HepG2 (cell line): ENCODE results near the gene TBRG4. TPM values are rescaled to one million over a fixed set of nuclear protein-coding genes. Genes with fewer than 3 reads are reported as not detected.
A peak's percentile ranks its signal among the peaks of the same experiment; 100 is the strongest.

Experiments
- ATAC-seq: fragments of 200-7000 bp; cut with Tn5 transposase; 3 replicates; pipeline ENCODE4 v1.9.1; 2020; ENCODE audit warnings: mild to moderate bottlenecking, moderate library complexity
- BruUV-seq: library from RNA; stranded (reverse); fragments of 400-500 nt; replicated peaks from 2 replicates; lab custom pipeline; 2021; lab: Mats Ljungman, UMichigan
- CTCF ChIA-PET: fragments of 300-600 bp; formaldehyde crosslinking; extraction: SDS; loops from one replicate; lab custom pipeline; 2021; ENCODE audit warnings: low total read pairs, inconsistent platforms, low intra/inter-chr PET ratio; lab: Yijun Ruan, JAX
- POLR2A ChIA-PET: fragments of 350-600 bp; sonication (Branson Sonifier 250); formaldehyde crosslinking; loops from one replicate; lab custom pipeline; 2020; ENCODE audit warnings: antibody characterized with exemption, inconsistent platforms; lab: Yijun Ruan, JAX
- DNase-seq: peaks from one replicate; pipeline ENCODE4 v3.0.0-alpha.2; 2015; ENCODE audit warnings: low spot score
- FAIRE-seq: peaks from 3 replicates; lab custom pipeline; 2011; peaks lifted over from hg19 to GRCh38; lab: Jason Lieb, UNC
- H2AFZ ChIP-seq: one replicate; pipeline ENCODE4 v1.6.1; 2011; ENCODE audit warnings: low read length, inconsistent platforms
- H3K27ac ChIP-seq: fragments of 300-600 bp; 3 replicates; pipeline ENCODE4 v1.8.0; 2011; ENCODE audit warnings: mixed run types, mild to moderate bottlenecking, mixed read lengths, low read length, inconsistent platforms; ENCODE audit not compliant: insufficient read depth; ENCODE audit errors: extremely low read length
- H3K27me3 ChIP-seq, 2 experiments: fragments of 200-600 bp in 1 of 2; 2 replicates in 1 of 2; 3 replicates in 1 of 2; pipeline versions ENCODE4 v1.6.0 to v1.8.0; 2011; ENCODE audit warnings: low read length in 2 of 2, mild to moderate bottlenecking in 2 of 2, moderate library complexity in 2 of 2, inconsistent platforms in 1 of 2; ENCODE audit not compliant: insufficient read depth in 2 of 2, control insufficient read depth in 1 of 2
- H3K36me3 ChIP-seq, 2 experiments: fragments of 200-600 bp in 1 of 2; replicated peaks in 1 of 2; 2 replicates in 1 of 2; 3 replicates in 1 of 2; pipeline versions ENCODE4 v1.5.1 to v1.8.0; 2011; ENCODE audit warnings: low read length in 2 of 2, inconsistent platforms in 1 of 2; ENCODE audit not compliant: insufficient read depth in 2 of 2, control insufficient read depth in 1 of 2
- H3K4me1 ChIP-seq: 2 replicates; pipeline ENCODE4 v1.5.1; 2012; ENCODE audit warnings: low read length, inconsistent platforms; ENCODE audit not compliant: insufficient read depth
- H3K4me2 ChIP-seq: 2 replicates; pipeline ENCODE4 v1.6.0; 2011; ENCODE audit warnings: low read depth, low read length, inconsistent platforms
- H3K4me3 ChIP-seq, 3 experiments: fragments of 200-600 bp in 1 of 3; sonication (generic), shearing (Covaris generic) in 1 of 3; replicated peaks in 1 of 3; 2 replicates each; pipeline ENCODE4 v1.5.1; 2011 to 2016; ENCODE audit warnings: low read length in 3 of 3, inconsistent platforms in 2 of 3, low read depth in 2 of 3, mild to moderate bottlenecking in 2 of 3, control low read depth in 1 of 3, mixed read lengths in 1 of 3; ENCODE audit not compliant: insufficient read depth in 1 of 3
- H3K79me2 ChIP-seq: one replicate; pipeline ENCODE4 v1.6.1; 2011; ENCODE audit warnings: low read length, inconsistent platforms; ENCODE audit not compliant: insufficient read depth
- H3K9ac ChIP-seq: 2 replicates; pipeline ENCODE4 v1.6.0; 2011; ENCODE audit warnings: mild to moderate bottlenecking, low read depth, low read length, inconsistent platforms; ENCODE audit not compliant: insufficient read depth
- H3K9me3 ChIP-seq: 2 replicates; pipeline ENCODE4 v1.5.1; 2012; ENCODE audit warnings: mild to moderate bottlenecking, low read length
- H4K20me1 ChIP-seq: 2 replicates; pipeline ENCODE4 v1.6.0; 2011; ENCODE audit warnings: inconsistent platforms, mild to moderate bottlenecking, low read length, moderate library complexity; ENCODE audit not compliant: insufficient read depth
- AFF4 ChIP-seq: sonication (generic); formaldehyde crosslinking; IDR thresholded peaks from 2 replicates; pipeline ENCODE4 v1.4.0; 2020; ENCODE audit warnings: missing genetic modification reagents
- BCL6 ChIP-seq: IDR thresholded peaks from 2 replicates; pipeline ENCODE4 v1.6.1; 2016; ENCODE audit warnings: missing genetic modification reagents, missing compliant biosample characterization
- BRCA1 ChIP-seq: sonication (generic); formaldehyde crosslinking; IDR thresholded peaks from 2 replicates; pipeline ENCODE4 v1.4.0; 2020; ENCODE audit warnings: missing genetic modification reagents
- E2F1 ChIP-seq: sonication (generic); formaldehyde crosslinking; IDR thresholded peaks from 2 replicates; pipeline ENCODE4 v1.5.0; 2020; ENCODE audit warnings: missing genetic modification reagents
- MXI1 ChIP-seq: IDR thresholded peaks from 3 replicates; pipeline ENCODE4 v1.6.1; 2012; ENCODE audit warnings: low read depth, low read length, inconsistent platforms, borderline replicate concordance
- PRDM4 ChIP-seq: sonication (generic); formaldehyde crosslinking; IDR thresholded peaks from 2 replicates; pipeline ENCODE4 v1.9.0; 2021; ENCODE audit warnings: missing genetic modification reagents, borderline replicate concordance
- RFX3 ChIP-seq: IDR thresholded peaks from 2 replicates; pipeline ENCODE4 v1.6.1; 2016; ENCODE audit warnings: missing biosample characterization, missing genetic modification reagents
- RFX5 ChIP-seq: IDR thresholded peaks from 2 replicates; pipeline ENCODE4 v1.6.1; 2011; ENCODE audit warnings: low read depth, low read length, improper control_type of control experiment
- YEATS4 ChIP-seq: sonication (generic); formaldehyde crosslinking; IDR thresholded peaks from 2 replicates; pipeline ENCODE4 v1.4.0; 2020; ENCODE audit warnings: missing genetic modification reagents, borderline replicate concordance
- ZNF160 ChIP-seq: sonication (generic); formaldehyde crosslinking; IDR thresholded peaks from 2 replicates; pipeline ENCODE4 v1.8.0; 2022; ENCODE audit warnings: mild to moderate bottlenecking, inconsistent platforms, missing genetic modification reagents
- ZNF230 ChIP-seq: sonication (generic); formaldehyde crosslinking; IDR thresholded peaks from 2 replicates; pipeline ENCODE4 v1.4.0; 2020; ENCODE audit warnings: mild to moderate bottlenecking, missing genetic modification reagents
- ZNF260 ChIP-seq: sonication (generic); formaldehyde crosslinking; IDR thresholded peaks from 2 replicates; pipeline ENCODE4 v1.4.0; 2020; ENCODE audit warnings: missing genetic modification reagents, low read depth, mild to moderate bottlenecking, borderline replicate concordance
- ZNF329 ChIP-seq: sonication (generic); formaldehyde crosslinking; IDR thresholded peaks from 2 replicates; pipeline ENCODE4 v1.9.0; 2021; ENCODE audit warnings: low read depth, mild to moderate bottlenecking, missing genetic modification reagents
- ZNF431 ChIP-seq: sonication (generic); formaldehyde crosslinking; IDR thresholded peaks from 2 replicates; pipeline ENCODE4 v1.9.0; 2022; ENCODE audit warnings: missing genetic modification reagents, low read depth, mild to moderate bottlenecking, borderline replicate concordance
- ZNF501 ChIP-seq: sonication (generic); formaldehyde crosslinking; IDR thresholded peaks from 2 replicates; pipeline ENCODE4 v1.5.1; 2020; ENCODE audit warnings: mild to moderate bottlenecking, moderate library complexity, missing genetic modification reagents
- ZNF670 ChIP-seq: sonication (generic); formaldehyde crosslinking; IDR thresholded peaks from 2 replicates; pipeline ENCODE4 v1.8.0; 2022; ENCODE audit warnings: mild to moderate bottlenecking, missing genetic modification reagents, borderline replicate concordance
- ZNF788 ChIP-seq: sonication (generic); formaldehyde crosslinking; IDR thresholded peaks from 2 replicates; pipeline ENCODE4 v1.5.0; 2020; ENCODE audit warnings: mild to moderate bottlenecking, missing genetic modification reagents, borderline replicate concordance
- ZNF790 ChIP-seq: sonication (generic); formaldehyde crosslinking; IDR thresholded peaks from 2 replicates; pipeline ENCODE4 v1.8.0; 2022; ENCODE audit warnings: missing genetic modification reagents, mild to moderate bottlenecking, borderline replicate concordance
- WGBS: methylation state at CpG from one replicate; pipeline ENCODE4 v1.1.6; 2017; ENCODE audit warnings: low lambda C conversion rate; 5-methylcytosine and 5-hydroxymethylcytosine counted together
- in situ Hi-C: cut with HindIII; loops from 2 replicates; pipeline ENCODE4 v1.10.0; 2017; ENCODE audit warnings: low pct_unique_long_range_greater_than_20kb; ENCODE audit not compliant: extremely low pct_ligation_motif_present
- intact Hi-C: fragments of 100-400 bp; cut with micrococcal nuclease; formaldehyde crosslinking; loops from one replicate; pipeline ENCODE4 v1.10.0; 2022; ENCODE audit not compliant: unreplicated experiment
- polyA plus RNA-seq, 8 experiments: library from polyadenylated mRNA; depleted of rRNA in 3 of 8; stranded (reverse) in 7 of 8; unstranded in 1 of 8; fragments of >200 nt; fragmentation: Illumina TruSeq in 4 of 8; extraction: Trizol in 4 of 8; gene quantifications; 2 replicates each; pipeline versions ENCODE4 v1.2.1 to v1.2.3, GENCODE V29; 2011 to 2016; ENCODE audit warnings: low read depth in 4 of 8, missing spikeins in 1 of 8, mixed read lengths in 1 of 8; ENCODE audit not compliant: insufficient read depth in 1 of 8
- total RNA-seq, 5 experiments: library from RNA; depleted of rRNA; stranded (reverse); fragments of >200 nt; fragmentation: Illumina TruSeq; extraction: Trizol; gene quantifications; 2 replicates each; pipeline ENCODE4 v1.2.3, GENCODE V29; 2016; ENCODE audit warnings: low read depth in 1 of 5

Gene TBRG4
- total and polyA plus RNA-seq, 2 of the 13 experiments (the other 11 are each of a cell fraction or from before 2014, with no cell fraction given): 87.8 to 107 TPM

- no peaks in the 10 kb centered on the region for H3K9me3 ChIP-seq
- ChIA-PET CTCF (no interaction called here), POLR2A (no interaction called here)
- BruUV-seq: no TSS peak
- peak overlapping the region; percentile 42; the same call in 1 of the 2 replicates for H3K4me2 ChIP-seq
- no peaks in the 10 kb centered on the region for H3K79me2 ChIP-seq
- H2AFZ ChIP-seq: no peak overlapping the region
- H4K20me1 ChIP-seq: no peaks in the 10 kb centered on the region
- peak overlapping the region in 2 of 3 experiments; percentile 22 to 50; a peak in 2 of 6 replicates for H3K4me3 ChIP-seq
- ATAC-seq: no peak
- no peak for DNase-seq
- intact Hi-C loops: no loop called here
- H3K4me1 ChIP-seq: peaks cover 9% of the 10 kb centered on the region; the same call in 1 of the 2 replicates
- H3K27me3 ChIP-seq: peaks cover 9 to 20% of the 10 kb centered on the region in 2 experiments
- WGBS: 26% methylated on average over 11 of the region's 22 CpGs
- no peak overlapping the region for H3K9ac ChIP-seq
- in situ Hi-C loops: no loop called here
- H3K27ac ChIP-seq: no peak overlapping the region
- no peaks in the 10 kb centered on the region for H3K36me3 ChIP-seq
- FAIRE-seq: no peak
- TF ChIP-seq E2F1 (CRISPR knock-in tag) (no peak), ZNF260 (no peak), ZNF790 (CRISPR knock-in tag) (no peak), PRDM4 (CRISPR knock-in tag) (no peak), ZNF670 (no peak), ZNF160 (CRISPR knock-in tag) (no peak), ZNF788 (no peak), RFX5 (peak; percentile 68; the same call in 1 of the 2 replicates), BRCA1 (CRISPR knock-in tag) (no peak), ZNF329 (no peak), MXI1 (peak; percentile 48; the same call in 1 of the 3 replicates), YEATS4 (no peak), ZNF230 (CRISPR knock-in tag) (no peak), BCL6 (CRISPR knock-in tag) (no peak), ZNF501 (CRISPR knock-in tag) (no peak), ZNF431 (CRISPR knock-in tag) (no peak), AFF4 (CRISPR knock-in tag) (no peak), RFX3 (CRISPR knock-in tag) (peak; percentile 82)
Observed at GRCh38 chr7:45089341-45089891, 22.1 kb downstream of the TBRG4 start.
